Spleen (tissue), 7 donors: Measurements from ENCODE around the gene THRA.

ENCODE experiments used
- POLR2A ChIP-seq, 3 donors: fragments of 450-650 bp; IDR thresholded peaks; one replicate each; pipeline ENCODE4 v1.5.1; 2017; ENCODE audit warnings: antibody characterized with exemption in 3 of 3, mild to moderate bottlenecking in 1 of 3
- TF ChIP-seq, protein P1 (sequence below), 11 experiments: fragments of 200-600 bp in 7 of 11; fragments of 450-650 bp in 4 of 11; sonication (generic) in 4 of 11; IDR thresholded peaks in 8 of 11; conservative IDR thresholded peaks in 3 of 11; 1 replicate in 7 of 11; 2 replicates in 4 of 11; pipeline versions ENCODE4 v1.4.0 to v1.8.0; 2016 to 2021; ENCODE audit warnings: antibody characterized with exemption in 11 of 11, inconsistent platforms in 4 of 11, mild to moderate bottlenecking in 1 of 11
- donor health status: DM: no; HTN: no; CAD: no; lungs with moderate emphysema.
- donor health status: DM: no; HTN: no; CAD: no.
- donor health status: DM: no; HTN: no; CAD: no.

DNA sequence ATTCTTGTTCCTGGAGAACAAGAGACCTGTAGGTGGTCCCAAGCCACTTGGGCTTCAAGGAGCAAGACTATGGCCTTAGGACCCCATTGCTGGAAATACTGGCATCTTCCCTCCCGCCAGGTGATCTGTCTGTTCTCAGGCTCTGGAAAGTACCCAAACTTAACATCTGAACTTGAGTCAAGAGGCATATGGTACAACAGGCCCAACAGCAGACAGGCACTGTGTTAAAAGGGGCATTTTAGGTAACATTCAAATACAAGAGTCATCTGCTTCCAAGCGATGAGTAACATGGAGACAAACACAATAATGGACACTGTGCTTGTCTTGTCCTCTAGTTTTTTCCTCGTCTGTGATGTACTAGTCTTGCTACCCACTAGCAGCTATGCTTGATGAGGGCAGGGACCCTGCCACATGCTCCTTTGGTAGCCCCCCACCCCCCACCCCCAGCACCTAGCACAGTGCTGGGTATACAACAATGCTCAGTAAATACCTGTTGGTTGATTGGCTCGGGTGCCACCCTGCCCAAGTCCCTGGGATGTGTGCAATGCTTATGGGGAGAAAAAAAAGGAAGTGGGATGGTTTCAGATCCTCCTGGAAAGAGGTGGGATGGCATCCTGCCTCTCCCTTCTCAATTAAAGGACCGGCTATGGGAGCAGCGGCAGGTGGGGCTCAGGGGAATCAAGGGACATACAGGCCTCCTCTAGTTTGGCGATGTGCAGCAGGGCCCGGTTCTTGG is 28.2 kb upstream of the THRA start:
- no peak for TF ChIP-seq POLR2A (IDR thresholded peaks at IDR 0.05)
- TF ChIP-seq, protein P1, sequence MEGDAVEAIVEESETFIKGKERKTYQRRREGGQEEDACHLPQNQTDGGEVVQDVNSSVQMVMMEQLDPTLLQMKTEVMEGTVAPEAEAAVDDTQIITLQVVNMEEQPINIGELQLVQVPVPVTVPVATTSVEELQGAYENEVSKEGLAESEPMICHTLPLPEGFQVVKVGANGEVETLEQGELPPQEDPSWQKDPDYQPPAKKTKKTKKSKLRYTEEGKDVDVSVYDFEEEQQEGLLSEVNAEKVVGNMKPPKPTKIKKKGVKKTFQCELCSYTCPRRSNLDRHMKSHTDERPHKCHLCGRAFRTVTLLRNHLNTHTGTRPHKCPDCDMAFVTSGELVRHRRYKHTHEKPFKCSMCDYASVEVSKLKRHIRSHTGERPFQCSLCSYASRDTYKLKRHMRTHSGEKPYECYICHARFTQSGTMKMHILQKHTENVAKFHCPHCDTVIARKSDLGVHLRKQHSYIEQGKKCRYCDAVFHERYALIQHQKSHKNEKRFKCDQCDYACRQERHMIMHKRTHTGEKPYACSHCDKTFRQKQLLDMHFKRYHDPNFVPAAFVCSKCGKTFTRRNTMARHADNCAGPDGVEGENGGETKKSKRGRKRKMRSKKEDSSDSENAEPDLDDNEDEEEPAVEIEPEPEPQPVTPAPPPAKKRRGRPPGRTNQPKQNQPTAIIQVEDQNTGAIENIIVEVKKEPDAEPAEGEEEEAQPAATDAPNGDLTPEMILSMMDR (IDR thresholded peaks at IDR 0.05 in 8 of 11, conservative IDR thresholded peaks at IDR 0.05 in 3 of 11) = no peak
